Tibial nerve (tissue), 4 donors: ENCODE results near the gene PHRF1. TPM values are rescaled to one million over a fixed set of nuclear protein-coding genes. Genes with fewer than 3 reads are reported as not detected.

ENCODE experiments used
- DNase-seq, 2 donors: peaks; one replicate each; pipeline ENCODE4 v3.0.0-alpha.2; 2019; ENCODE audit warnings: low spot score in 2 of 2
- H3K27ac ChIP-seq, 4 donors: fragments of 200-600 bp; sonication (generic) in 3 of 4; one replicate each; pipeline ENCODE4 v1.5.1; 2017 to 2019; ENCODE audit warnings: mild to moderate bottlenecking in 1 of 4
- H3K27me3 ChIP-seq, 2 donors: fragments of 200-600 bp; sonication (generic) in 1 of 2; one replicate each; pipeline versions ENCODE4 v1.5.1 to v1.6.0; 2017 to 2019
- H3K36me3 ChIP-seq, 3 donors: fragments of 200-600 bp; sonication (generic); one replicate each; pipeline ENCODE4 v1.5.1; 2018 to 2019
- H3K4me1 ChIP-seq, 4 donors: fragments of 200-600 bp; sonication (generic) in 3 of 4; one replicate each; pipeline ENCODE4 v1.5.1; 2017 to 2019
- H3K4me3 ChIP-seq, 4 donors: fragments of 200-600 bp; sonication (generic) in 3 of 4; one replicate each; pipeline ENCODE4 v1.5.1; 2017 to 2019; ENCODE audit warnings: mild to moderate bottlenecking in 1 of 4, moderate library complexity in 1 of 4
- H3K9me3 ChIP-seq, 4 donors: fragments of 200-600 bp; sonication (generic) in 3 of 4; one replicate each; pipeline ENCODE4 v1.5.1; 2017 to 2019
- EP300 ChIP-seq, 2 donors: sonication (generic); formaldehyde crosslinking; IDR thresholded peaks; one replicate each; pipeline ENCODE4 v1.6.1; 2017; ENCODE audit warnings: antibody characterized with exemption in 2 of 2, mild to moderate bottlenecking in 1 of 2
- POLR2A ChIP-seq, 2 donors: fragments of 450-650 bp; IDR thresholded peaks; one replicate each; pipeline ENCODE4 v1.6.1; 2017; ENCODE audit warnings: antibody characterized with exemption in 2 of 2, mild to moderate bottlenecking in 2 of 2, moderate library complexity in 2 of 2
- WGBS, 2 donors: methylation state at CpG; one replicate each; pipeline ENCODE4 v1.1.5; 2018; 5-methylcytosine and 5-hydroxymethylcytosine counted together
- small RNA-seq: library from RNA; depleted of rRNA; stranded (forward); fragments of <200 nt; gene quantifications from one replicate; pipeline ENCODE3, GENCODE V24; 2016
- total RNA-seq, 4 donors: library from RNA; depleted of rRNA; stranded (reverse); fragments of >200 nt; gene quantifications; one replicate each; pipeline ENCODE4 v1.1.0, GENCODE V29; 2016
- TF ChIP-seq, protein P1 (sequence below), 5 experiments: fragments of 200-600 bp in 3 of 5; fragments of 450-650 bp in 2 of 5; sonication (generic) in 3 of 5; IDR thresholded peaks; one replicate each; pipeline ENCODE4 v1.5.1; 2016 to 2019; ENCODE audit warnings: antibody characterized with exemption in 5 of 5, mild to moderate bottlenecking in 3 of 5, moderate library complexity in 2 of 5

PHRF1 gene
- total RNA-seq, 4 donors from 2014 or later = 27.1 to 49.2 (median 34.9) TPM

DNA sequence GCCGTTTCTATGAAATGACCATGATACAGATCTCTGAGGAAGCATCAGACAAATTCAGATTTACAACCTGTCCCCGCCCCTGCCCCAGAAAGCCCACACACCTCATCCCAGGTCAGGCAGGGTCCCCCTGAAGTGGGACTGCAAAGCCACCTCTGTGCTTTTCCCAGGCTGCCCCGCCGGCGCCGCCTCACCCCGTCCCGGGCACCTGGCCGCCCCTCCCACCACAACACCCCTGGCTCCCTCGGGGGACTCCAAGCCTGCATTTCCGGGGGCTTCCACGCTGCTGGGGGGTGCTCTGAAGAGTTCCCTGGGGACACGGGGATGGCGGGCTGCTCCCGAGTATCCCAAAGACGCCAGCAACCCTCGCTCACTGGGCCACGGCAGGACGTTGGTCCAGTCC lies 84.0 kb downstream of the PHRF1 start:
- H3K4me1 ChIP-seq = peaks cover 0 to 4% (median 0%) of the 10 kb centered on the region in 4 donors
- H3K9me3 ChIP-seq = no peaks in the 10 kb centered on the region
- TF ChIP-seq, protein P1, sequence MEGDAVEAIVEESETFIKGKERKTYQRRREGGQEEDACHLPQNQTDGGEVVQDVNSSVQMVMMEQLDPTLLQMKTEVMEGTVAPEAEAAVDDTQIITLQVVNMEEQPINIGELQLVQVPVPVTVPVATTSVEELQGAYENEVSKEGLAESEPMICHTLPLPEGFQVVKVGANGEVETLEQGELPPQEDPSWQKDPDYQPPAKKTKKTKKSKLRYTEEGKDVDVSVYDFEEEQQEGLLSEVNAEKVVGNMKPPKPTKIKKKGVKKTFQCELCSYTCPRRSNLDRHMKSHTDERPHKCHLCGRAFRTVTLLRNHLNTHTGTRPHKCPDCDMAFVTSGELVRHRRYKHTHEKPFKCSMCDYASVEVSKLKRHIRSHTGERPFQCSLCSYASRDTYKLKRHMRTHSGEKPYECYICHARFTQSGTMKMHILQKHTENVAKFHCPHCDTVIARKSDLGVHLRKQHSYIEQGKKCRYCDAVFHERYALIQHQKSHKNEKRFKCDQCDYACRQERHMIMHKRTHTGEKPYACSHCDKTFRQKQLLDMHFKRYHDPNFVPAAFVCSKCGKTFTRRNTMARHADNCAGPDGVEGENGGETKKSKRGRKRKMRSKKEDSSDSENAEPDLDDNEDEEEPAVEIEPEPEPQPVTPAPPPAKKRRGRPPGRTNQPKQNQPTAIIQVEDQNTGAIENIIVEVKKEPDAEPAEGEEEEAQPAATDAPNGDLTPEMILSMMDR (IDR thresholded peaks at IDR 0.05) = no peak
- TF ChIP-seq EP300 (IDR thresholded peaks at IDR 0.05) (no peak), POLR2A (IDR thresholded peaks at IDR 0.05) (no peak)
- no peaks in the 10 kb centered on the region for H3K27me3 ChIP-seq
- DNase-seq = no peak
- H3K4me3 ChIP-seq = no peak overlapping the region
- WGBS, 2 donors = 87 to 89% methylated on average over 19 of the region's 19 CpGs
- no peak overlapping the region for H3K27ac ChIP-seq
- peaks cover 0 to 75% (median 17%) of the 10 kb centered on the region in 3 donors for H3K36me3 ChIP-seq

DNA sequence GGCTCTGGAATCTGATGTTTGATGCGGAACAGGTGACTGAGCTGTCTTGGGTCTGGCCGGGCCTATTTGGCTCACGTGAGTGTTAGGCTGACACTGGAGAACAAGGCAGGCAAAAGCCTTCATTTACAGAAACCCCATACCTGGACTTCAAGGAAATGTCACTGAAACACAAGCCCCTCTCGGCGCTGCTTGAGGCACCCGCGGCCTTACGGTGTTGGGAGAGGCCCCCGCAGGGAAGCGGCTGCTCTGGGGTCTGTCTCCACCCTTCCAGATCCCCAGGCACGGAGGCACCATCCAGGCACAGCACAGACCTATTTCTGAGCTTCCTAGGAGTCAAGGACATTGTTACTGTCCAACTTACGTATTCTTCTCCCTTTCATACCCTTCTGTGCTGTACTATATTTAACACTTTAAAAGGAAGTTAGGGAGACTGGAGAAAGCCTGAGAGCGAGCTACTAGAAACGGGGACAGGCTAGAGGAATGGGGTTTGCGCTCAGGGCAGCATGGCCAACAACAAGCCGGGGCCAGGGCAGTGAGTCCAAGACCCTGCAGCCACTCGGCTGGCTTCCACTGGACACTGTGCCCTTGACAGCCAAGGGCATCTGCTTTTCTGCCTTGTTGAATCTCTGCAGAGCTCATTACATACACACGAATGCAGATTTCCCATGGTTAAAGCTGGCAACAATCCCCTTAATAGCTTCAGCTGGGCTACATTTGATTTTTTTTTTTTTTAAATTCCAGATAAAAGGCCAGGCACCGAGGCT lies 84.6 kb downstream of the PHRF1 start:
- TF ChIP-seq POLR2A (IDR thresholded peaks at IDR 0.05) (no peak), EP300 (IDR thresholded peaks at IDR 0.05) (no peak)
- TF ChIP-seq, protein P1 (IDR thresholded peaks at IDR 0.05) = no peak
- H3K36me3 ChIP-seq = peaks cover 0 to 75% (median 17%) of the 10 kb centered on the region in 3 donors
- no peak overlapping the region for H3K4me3 ChIP-seq
- no peaks in the 10 kb centered on the region for H3K27me3 ChIP-seq
- no peaks in the 10 kb centered on the region for H3K9me3 ChIP-seq
- H3K4me1 ChIP-seq = peaks cover 0 to 4% (median 0%) of the 10 kb centered on the region in 4 donors
- no peak for DNase-seq
- H3K27ac ChIP-seq = no peak overlapping the region
- WGBS, 2 donors = 88 to 89% methylated on average over 16 to 19 of the region's 19 CpGs

Small RNA genes within 50 kb of the gene (small RNA-seq; reads per million reads assigned to genes)
- 8.2 reads per million, percentile 88 among the genes with 10 or more reads in this experiment for gene MIR210

Other genes starting within 250 kb of the PHRF1 start
- 10 to 100 TPM in 2 of 4 donors, 1 to 10 TPM in 2; 7.1 to 22.2 (median 14.1) TPM for gene B4GALNT4, start 207.0 kb upstream of the PHRF1 start, total RNA-seq
- gene PKP3, start 182.3 kb upstream of the PHRF1 start, total RNA-seq = 10 to 100 TPM in 3 of 4 donors, 1 to 10 TPM in 1; 4.6 to 16.2 (median 13.5) TPM
- 10 to 100 TPM; 29.1 to 81.1 (median 69.3) TPM for gene SIGIRR, start 161.5 kb upstream of the PHRF1 start, total RNA-seq
- gene ANO9, start 134.5 kb upstream of the PHRF1 start, total RNA-seq = under 1 TPM in 3 of 4 donors, not detected in 1; 0.78 to 0.90 (median 0.87) TPM
- gene PTDSS2, start 126.2 kb upstream of the PHRF1 start, total RNA-seq = 100 to 1,000 TPM in 1 of 4 donors, 10 to 100 TPM in 3; 54.2 to 100 (median 63.9) TPM
- gene RNH1, start 69.2 kb upstream of the PHRF1 start, total RNA-seq = 100 to 1,000 TPM; 220 to 303 (median 281) TPM
- gene HRAS, start 40.9 kb upstream of the PHRF1 start, total RNA-seq = 10 to 100 TPM; 64.3 to 71.1 (median 68.1) TPM
- 1 to 10 TPM in 1 of 4 donors, under 1 TPM in 2, not detected in 1; 0.22 to 1.4 (median 0.60) TPM for gene LRRC56, start 38.9 kb upstream of the PHRF1 start, total RNA-seq
- 1 to 10 TPM; 1.3 to 5.9 (median 3.2) TPM for gene LMNTD2, start 15.7 kb upstream of the PHRF1 start, total RNA-seq
- 10 to 100 TPM; 21.0 to 25.6 (median 23.1) TPM for gene RASSF7, start 15.5 kb upstream of the PHRF1 start, total RNA-seq
- gene IRF7, start 39.5 kb downstream of the PHRF1 start, total RNA-seq = 10 to 100 TPM in 3 of 4 donors, 1 to 10 TPM in 1; 9.0 to 37.7 (median 27.5) TPM
- gene CDHR5, start 48.5 kb downstream of the PHRF1 start, total RNA-seq = not detected
- not detected for gene SCT, start 50.7 kb downstream of the PHRF1 start, total RNA-seq
- gene DRD4, start 60.8 kb downstream of the PHRF1 start, total RNA-seq = 1 to 10 TPM in 1 of 4 donors, under 1 TPM in 2, not detected in 1; 0.84 to 2.5 (median 0.90) TPM
- gene DEAF1, start 118.8 kb downstream of the PHRF1 start, total RNA-seq = 10 to 100 TPM; 31.6 to 54.3 (median 41.2) TPM
- gene TMEM80, start 119.3 kb downstream of the PHRF1 start, total RNA-seq = 10 to 100 TPM; 15.3 to 43.9 (median 38.1) TPM
- gene EPS8L2, start 129.8 kb downstream of the PHRF1 start, total RNA-seq = 10 to 100 TPM; 29.1 to 48.0 (median 32.7) TPM
- gene TALDO1, start 171.0 kb downstream of the PHRF1 start, total RNA-seq = 100 to 1,000 TPM; 203 to 323 (median 241) TPM
- 10 to 100 TPM; 22.1 to 41.4 (median 27.3) TPM for gene GATD1, start 201.0 kb downstream of the PHRF1 start, total RNA-seq
- not detected for gene CEND1, start 213.6 kb downstream of the PHRF1 start, total RNA-seq
- gene SLC25A22, start 221.8 kb downstream of the PHRF1 start, total RNA-seq = 10 to 100 TPM in 2 of 4 donors, 1 to 10 TPM in 2; 8.0 to 17.5 (median 10.0) TPM
- gene PIDD1, start 228.8 kb downstream of the PHRF1 start, total RNA-seq = 10 to 100 TPM; 32.2 to 67.5 (median 35.9) TPM
- 100 to 1,000 TPM; 404 to 765 (median 584) TPM for gene RPLP2, start 233.5 kb downstream of the PHRF1 start, total RNA-seq
- 100 to 1,000 TPM; 136 to 314 (median 187) TPM for gene PNPLA2, start 242.4 kb downstream of the PHRF1 start, total RNA-seq